D721Med (cell line): ENCODE data around the gene MAT2A.
"Not testable (repeated sequence)": the region's sequence is repeated elsewhere in the genome, so short reads cannot be mapped to it uniquely, and the experiment has no call there.

Experiments used
- DNase-seq: peaks from one replicate; pipeline ENCODE4 v3.0.0; 2011; ENCODE audit warnings: low spot score; ENCODE audit not compliant: insufficient read length
- FAIRE-seq: peaks from 2 replicates; lab custom pipeline; 2011; peaks lifted over from hg19 to GRCh38; lab: Jason Lieb, UNC
- CTCF ChIP-seq: IDR thresholded peaks from 2 replicates; pipeline ENCODE4 v1.5.1; 2012; ENCODE audit warnings: mild to moderate bottlenecking, control low read depth; ENCODE audit not compliant: insufficient read depth; ENCODE audit errors: missing control alignments

The MAT2A gene

GRCh38 chr2:85557130-85557529 lies 18.2 kb downstream of the MAT2A start:
- DNase-seq: no peak
- no peak for TF ChIP-seq CTCF
- FAIRE-seq: no peak

GRCh38 chr2:85558160-85558559 lies 19.2 kb downstream of the MAT2A start:
- no peak for TF ChIP-seq CTCF
- FAIRE-seq (no peak), DNase-seq (no peak)

- FAIRE-seq, DNase-seq: not testable (repeated sequence)
These were observed 21.4 kb downstream of the MAT2A start for GRCh38 chr2:85560403-85560726.

GRCh38 chr2:85560812-85561279 lies 21.9 kb downstream of the MAT2A start:
- DNase-seq (no peak), FAIRE-seq (no peak)
- no peak for TF ChIP-seq CTCF

- TF ChIP-seq CTCF: no peak
- FAIRE-seq (no peak), DNase-seq (peak; percentile 81)
These were observed 22.6 kb downstream of the MAT2A start, which contains the start of gene GGCX for GRCh38 chr2:85561280-85562212. TSS of gene GGCX (minus strand) at chr2:85561493. CDS start at chr2:85561428, 65 bp downstream.

- DNase-seq: no peak
- TF ChIP-seq CTCF: no peak
- FAIRE-seq: no peak
These were observed 25.2 kb downstream of the MAT2A start for GRCh38 chr2:85564144-85564563.

GRCh38 chr2:85566265-85566664 lies 27.3 kb downstream of the MAT2A start:
- TF ChIP-seq CTCF: no peak
- FAIRE-seq: no peak
- DNase-seq: no peak
